Ishikawa (cell line): ENCODE data around the gene PLA2G7.

ENCODE experiments used
- CEBPB ChIP-seq: IDR thresholded peaks from 2 replicates; pipeline ENCODE4 v1.6.1; 2012
- CREB1 ChIP-seq: IDR thresholded peaks from 2 replicates; pipeline ENCODE4 v1.6.1; 2012; ENCODE audit warnings: low read depth
- EGR1 ChIP-seq: IDR thresholded peaks from 2 replicates; pipeline ENCODE4 v1.6.1; 2012
- EP300 ChIP-seq: IDR thresholded peaks from 2 replicates; pipeline ENCODE4 v1.6.1; 2012; ENCODE audit warnings: borderline replicate concordance
- FOXM1 ChIP-seq: IDR thresholded peaks from 2 replicates; pipeline ENCODE4 v1.6.1; 2012; ENCODE audit warnings: low read depth, borderline replicate concordance
- MAX ChIP-seq: IDR thresholded peaks from 2 replicates; pipeline ENCODE4 v1.6.1; 2012
- NFIC ChIP-seq: IDR thresholded peaks from 2 replicates; pipeline ENCODE4 v1.6.1; 2012
- RAD21 ChIP-seq: IDR thresholded peaks from 2 replicates; pipeline ENCODE4 v1.6.1; 2012; ENCODE audit warnings: low read depth
- REST ChIP-seq: IDR thresholded peaks from 2 replicates; pipeline ENCODE4 v1.6.1; 2012; ENCODE audit warnings: low read depth, mild to moderate bottlenecking
- TAF1 ChIP-seq: IDR thresholded peaks from 2 replicates; pipeline ENCODE4 v1.6.1; 2012; ENCODE audit warnings: low read depth, mild to moderate bottlenecking
- TCF12 ChIP-seq: IDR thresholded peaks from 2 replicates; pipeline ENCODE4 v1.6.1; 2012; ENCODE audit warnings: low read depth
- TEAD4 ChIP-seq: IDR thresholded peaks from 2 replicates; pipeline ENCODE4 v1.6.1; 2012
- USF1 ChIP-seq: IDR thresholded peaks from 2 replicates; pipeline ENCODE4 v1.6.1; 2012
- YY1 ChIP-seq: IDR thresholded peaks from 2 replicates; pipeline ENCODE4 v1.6.1; 2012; ENCODE audit warnings: low read depth
- ZBTB7A ChIP-seq: IDR thresholded peaks from 2 replicates; pipeline ENCODE4 v1.6.1; 2012; ENCODE audit warnings: low read depth

The PLA2G7 gene

GRCh38 chr6:46741482-46741881 is 6.3 kb upstream of the PLA2G7 start:
- TF ChIP-seq MAX, result no peak
- no peak for TF ChIP-seq CEBPB
- no peak for TF ChIP-seq NFIC
- no peak for TF ChIP-seq TEAD4
- TF ChIP-seq EGR1, result no peak
- TF ChIP-seq YY1, result no peak
- TF ChIP-seq TCF12, result no peak
- no peak for TF ChIP-seq FOXM1

GRCh38 chr6:46736906-46737305 is 1.7 kb upstream of the PLA2G7 start:
- TF ChIP-seq EP300 (no peak), CEBPB (no peak), NFIC (no peak), REST (no peak), MAX (no peak), TEAD4 (no peak)

- no peak for TF ChIP-seq TCF12
- no peak for TF ChIP-seq EGR1
- no peak for TF ChIP-seq RAD21
- TF ChIP-seq CEBPB, result no peak
- TF ChIP-seq TAF1, result no peak
- TF ChIP-seq TEAD4, result no peak
- no peak for TF ChIP-seq REST
Observed at GRCh38 chr6:46735720-46736031, 501 bp upstream of the PLA2G7 start.

GRCh38 chr6:46733341-46733801 is 1.8 kb downstream of the PLA2G7 start:
- no peak for TF ChIP-seq ZBTB7A
- no peak for TF ChIP-seq EGR1
- no peak for TF ChIP-seq USF1
- TF ChIP-seq NFIC, result no peak
- TF ChIP-seq RAD21, result no peak
- no peak for TF ChIP-seq CREB1
- TF ChIP-seq TEAD4, result no peak
- TF ChIP-seq TCF12, result no peak
- TF ChIP-seq TAF1, result no peak
- no peak for TF ChIP-seq FOXM1

GRCh38 chr6:46730921-46731461 is 4.2 kb downstream of the PLA2G7 start:
- no peak for TF ChIP-seq FOXM1
- no peak for TF ChIP-seq USF1
- TF ChIP-seq RAD21, result no peak
- TF ChIP-seq TEAD4, result no peak
- TF ChIP-seq CEBPB, result no peak
- TF ChIP-seq ZBTB7A, result no peak
- no peak for TF ChIP-seq TAF1
- no peak for TF ChIP-seq CREB1
- no peak for TF ChIP-seq REST
- no peak for TF ChIP-seq EGR1
- no peak for TF ChIP-seq MAX
- TF ChIP-seq EP300, result no peak
- no peak for TF ChIP-seq NFIC
- TF ChIP-seq YY1, result no peak
